Mucosa of descending colon (tissue), 3 donors: ENCODE results near the gene TNRC18. TPM values are rescaled to one million over a fixed set of nuclear protein-coding genes. Genes with fewer than 3 reads are reported as not detected.
"Not testable (repeated sequence)": the region's sequence is repeated elsewhere in the genome, so short reads cannot be mapped to it uniquely, and the experiment has no call there.

Experiments
- ATAC-seq: fragments of 200-7000 bp; cut with Tn5 transposase; one replicate; pipeline ENCODE4 v1.9.1; 2020; ENCODE audit warnings: mild to moderate bottlenecking, moderate library complexity
- DNase-seq, 3 donors: peaks; one replicate each; pipeline ENCODE4 v3.0.0-alpha.2; 2020
- H3K36me3 ChIP-seq: fragments of 200-600 bp; one replicate; pipeline ENCODE4 v1.8.0; 2021; ENCODE audit warnings: low read depth, mild to moderate bottlenecking
- H3K4me1 ChIP-seq: fragments of 200-600 bp; one replicate; pipeline ENCODE4 v1.8.0; 2021; ENCODE audit warnings: low read depth, mild to moderate bottlenecking
- H3K4me3 ChIP-seq: fragments of 200-600 bp; one replicate; pipeline ENCODE4 v1.8.0; 2021; ENCODE audit warnings: mild to moderate bottlenecking
- H3K9me3 ChIP-seq: fragments of 200-600 bp; one replicate; pipeline ENCODE4 v1.8.0; 2021; ENCODE audit warnings: mild to moderate bottlenecking
- CTCF ChIP-seq: fragments of 200-600 bp; IDR thresholded peaks from one replicate; pipeline ENCODE4 v1.8.0; 2022; ENCODE audit warnings: antibody characterized with exemption, mild to moderate bottlenecking
- intact Hi-C, 2 donors: fragments of 100-400 bp; cut with DNase I in 1 of 2; cut with micrococcal nuclease in 1 of 2; formaldehyde crosslinking; loops; one replicate each; pipeline versions ENCODE4 v1.11.0 to v1.11.1; 2022; cut with DNase I, micrococcal nuclease
- total RNA-seq, 3 donors: library from RNA; stranded (reverse); fragmentation: NEBNext Ultra II Directional in 2 of 3; extraction: Animal tissue kit (Norgen Biotek cat#: 25700) in 2 of 3; gene quantifications; one replicate each; pipeline versions ENCODE4 v1.2.1 to v1.2.4, GENCODE V29; 2021 to 2023
- donor health status: DM: no; HTN: no; CAD: no; lungs with moderate emphysema.
- donor health status: DM: no; HTN: no; CAD: no.
- donor health status: DM: no; HTN: yes; CAD: no.

The TNRC18 gene
- total RNA-seq, 3 donors from 2014 or later = 94.0 to 170 (median 112) TPM

GRCh38 chr7:5270788-5271187 lies 152.8 kb downstream of the TNRC18 start:
- H3K4me1 ChIP-seq = no peaks in the 10 kb centered on the region
- DNase-seq (no peak), ATAC-seq (no peak)
- no peaks in the 10 kb centered on the region for H3K36me3 ChIP-seq
- intact Hi-C loops = no loop called here
- H3K9me3 ChIP-seq = no peaks in the 10 kb centered on the region
- no peak overlapping the region for H3K4me3 ChIP-seq
- no peak for TF ChIP-seq CTCF

GRCh38 chr7:5269992-5270657 lies 153.5 kb downstream of the TNRC18 start:
- H3K36me3 ChIP-seq, intact Hi-C loops, H3K4me1 ChIP-seq, H3K4me3 ChIP-seq, H3K9me3 ChIP-seq: not testable (repeated sequence)
- DNase-seq (peak in 1 of 3 donors; percentile 51), ATAC-seq (peak; percentile 73)

GRCh38 chr7:5267829-5268228 lies 155.8 kb downstream of the TNRC18 start:
- H3K9me3 ChIP-seq, ATAC-seq, H3K36me3 ChIP-seq, intact Hi-C loops, DNase-seq, H3K4me1 ChIP-seq, H3K4me3 ChIP-seq: not testable (repeated sequence)

- TF ChIP-seq CTCF = no peak
- Histone ChIP-seq H3K4me1 (no peaks in the 10 kb centered on the region), H3K9me3 (no peaks in the 10 kb centered on the region), H3K4me3 (no peak overlapping the region), H3K36me3 (no peaks in the 10 kb centered on the region)
- intact Hi-C loops = no loop called here
- no peak for DNase-seq
- ATAC-seq = no peak
Measured at GRCh38 chr7:5266191-5267028, 157.2 kb downstream of the TNRC18 start.

- no peaks in the 10 kb centered on the region for H3K4me1 ChIP-seq
- TF ChIP-seq CTCF = no peak
- ATAC-seq (no peak), DNase-seq (no peak)
- H3K4me3 ChIP-seq = no peak overlapping the region
- intact Hi-C loops = no loop called here
- no peaks in the 10 kb centered on the region for H3K9me3 ChIP-seq
- no peaks in the 10 kb centered on the region for H3K36me3 ChIP-seq
Measured at GRCh38 chr7:5265320-5266190, 158.1 kb downstream of the TNRC18 start.

- H3K4me1 ChIP-seq, ATAC-seq, H3K9me3 ChIP-seq, DNase-seq, intact Hi-C loops, H3K36me3 ChIP-seq, H3K4me3 ChIP-seq: not testable (repeated sequence)
Measured at GRCh38 chr7:5263066-5263465, 160.6 kb downstream of the TNRC18 start.

- intact Hi-C loops, DNase-seq, H3K36me3 ChIP-seq, ATAC-seq, H3K4me1 ChIP-seq, H3K9me3 ChIP-seq, H3K4me3 ChIP-seq: not testable (repeated sequence)
Measured at GRCh38 chr7:5260530-5261068, 163.0 kb downstream of the TNRC18 start.

Other genes with a start within 250 kb of the TNRC18 start
- gene WIPI2, start 233.6 kb downstream of the TNRC18 start, total RNA-seq = 10 to 100 TPM; 43.4 to 55.2 (median 54.6) TPM
- gene SLC29A4, start 140.9 kb downstream of the TNRC18 start, total RNA-seq = 1 to 10 TPM; 5.4 to 7.4 (median 5.5) TPM
- 10 to 100 TPM in 1 of 3 donors, 1 to 10 TPM in 2; 8.5 to 10.5 (median 9.8) TPM for gene FBXL18, start 90.0 kb upstream of the TNRC18 start, total RNA-seq
- gene ACTB, start 106.8 kb upstream of the TNRC18 start, total RNA-seq = 1,000 to 10,000 TPM; 4,159 to 6,919 (median 5,576) TPM
- 10 to 100 TPM in 2 of 3 donors, 1 to 10 TPM in 1; 5.5 to 17.3 (median 12.7) TPM for gene FSCN1, start 169.0 kb upstream of the TNRC18 start, total RNA-seq